ENCODE data around the gene RABGGTB. TPM values are rescaled to one million over a fixed set of nuclear protein-coding genes. Genes with fewer than 3 reads are reported as not detected.
A peak's percentile ranks its signal among the peaks of the same experiment; 100 is the strongest.
"Not testable (repeated sequence)": the region's sequence is repeated elsewhere in the genome, so short reads cannot be mapped to it uniquely, and the experiment has no call there.

RABGGTB gene
- total RNA-seq, 2 donors from 2014 or later: 108 to 113 TPM

DNA sequence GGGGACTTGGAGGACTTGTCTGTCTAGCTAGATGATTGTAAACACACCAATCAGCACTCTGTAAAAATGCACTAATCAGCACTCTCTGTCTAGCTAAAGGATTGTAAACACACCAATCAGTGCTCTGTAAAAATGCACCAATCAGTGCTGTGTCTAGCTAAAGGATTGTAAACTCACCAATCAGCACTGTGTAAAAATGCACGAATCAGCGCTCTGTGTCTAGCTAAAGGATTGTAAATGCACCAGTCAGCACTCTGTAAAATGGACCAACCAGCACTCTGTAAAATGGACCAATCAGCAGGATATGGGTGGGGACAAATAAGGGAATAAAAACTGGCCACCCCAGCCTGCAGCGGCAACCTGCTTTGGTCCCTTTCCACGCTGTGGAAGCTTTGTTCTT lies 27.5 kb upstream of the RABGGTB start:
- not testable (repeated sequence) for H3K9ac ChIP-seq (ENCODE audit: extremely low read depth, low read length, poor library complexity, severe bottlenecking); H3K27me3 ChIP-seq (ENCODE audit: control insufficient read depth, insufficient read depth, low read length, poor library complexity, severe bottlenecking); H3K27ac Mint-ChIP-seq; H3K27me3 Mint-ChIP-seq (ENCODE audit: insufficient read depth); DNase-seq; H3K4me3 Mint-ChIP-seq; H3K4me3 ChIP-seq (ENCODE audit: low read length); H3K4me1 ChIP-seq (ENCODE audit: control insufficient read depth, insufficient read depth, low read length); H3K27ac ChIP-seq (ENCODE audit: low read depth, low read length); H3K4me1 Mint-ChIP-seq
- H3K36me3 ChIP-seq (ENCODE audit: control insufficient read depth, insufficient read depth, low read length): peaks cover 55% of the 10 kb centered on the region
- peaks cover 51% of the 10 kb centered on the region for H3K9me3 Mint-ChIP-seq
- H3K9me3 ChIP-seq (ENCODE audit: control insufficient read depth, low read length): peaks cover 43% of the 10 kb centered on the region
- WGBS, 2 experiments (ENCODE audit: insufficient coverage in 1 of 2, insufficient read length in 1 of 2): 73 to 85% methylated on average over 2 to 4 of the region's 4 CpGs
- H3K36me3 Mint-ChIP-seq (ENCODE audit: low read depth): peaks cover 60% of the 10 kb centered on the region

DNA sequence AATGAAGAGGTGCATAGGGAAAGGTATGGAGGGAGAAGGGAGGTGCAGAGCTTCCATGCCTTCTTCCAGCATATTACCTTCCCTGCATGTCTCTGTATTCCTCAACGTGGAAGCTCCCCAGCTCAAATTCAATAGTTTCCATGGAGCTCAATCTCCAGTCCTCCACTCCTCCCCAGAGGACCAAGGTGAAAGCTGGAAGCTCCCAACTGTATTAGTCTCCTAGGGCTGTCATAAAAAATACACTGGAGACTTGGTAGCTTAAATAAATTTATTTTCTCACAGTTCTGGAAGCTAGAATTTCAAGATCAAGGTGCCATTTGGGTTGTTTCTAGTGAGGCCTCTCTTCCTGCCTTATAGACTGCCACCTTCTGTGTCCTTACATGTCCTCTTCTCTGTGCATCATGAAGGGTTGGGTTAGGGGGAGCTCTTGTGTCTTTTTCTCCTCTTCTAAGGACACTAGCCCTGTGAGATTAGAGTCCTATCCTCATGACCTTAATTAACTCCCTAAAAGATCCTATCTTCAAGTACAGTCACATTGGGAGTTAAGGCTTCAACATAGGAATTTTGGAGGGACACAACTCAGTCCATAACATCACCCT lies 21.9 kb upstream of the RABGGTB start:
- Histone ChIP-seq H3K27me3 (ENCODE audit: control insufficient read depth, insufficient read depth, low read length, poor library complexity, severe bottlenecking) (no peaks in the 10 kb centered on the region), H3K4me1 (ENCODE audit: control insufficient read depth, insufficient read depth, low read length) (no peaks in the 10 kb centered on the region), H3K27ac (ENCODE audit: low read depth, low read length) (no peak overlapping the region), H3K36me3 (ENCODE audit: control insufficient read depth, insufficient read depth, low read length) (peaks cover 28% of the 10 kb centered on the region), H3K9me3 (ENCODE audit: control insufficient read depth, low read length) (no peaks in the 10 kb centered on the region), H3K4me3 (ENCODE audit: low read length) (no peak overlapping the region), H3K9ac (ENCODE audit: extremely low read depth, low read length, poor library complexity, severe bottlenecking) (no peak overlapping the region)
- Mint-ChIP-seq H3K27me3 (ENCODE audit: insufficient read depth) (no peaks in the 10 kb centered on the region), H3K9me3 (peaks cover 3% of the 10 kb centered on the region), H3K27ac (peak overlapping the region; percentile 23), H3K4me1 (no peaks in the 10 kb centered on the region), H3K36me3 (ENCODE audit: low read depth) (peaks cover 6% of the 10 kb centered on the region), H3K4me3 (no peak overlapping the region)
- DNase-seq: no peak
- 71 to 95% methylated on average over 1 of the region's 1 CpG for WGBS, 2 experiments (ENCODE audit: insufficient coverage in 1 of 2, insufficient read length in 1 of 2)
- TF ChIP-seq, protein P1, sequence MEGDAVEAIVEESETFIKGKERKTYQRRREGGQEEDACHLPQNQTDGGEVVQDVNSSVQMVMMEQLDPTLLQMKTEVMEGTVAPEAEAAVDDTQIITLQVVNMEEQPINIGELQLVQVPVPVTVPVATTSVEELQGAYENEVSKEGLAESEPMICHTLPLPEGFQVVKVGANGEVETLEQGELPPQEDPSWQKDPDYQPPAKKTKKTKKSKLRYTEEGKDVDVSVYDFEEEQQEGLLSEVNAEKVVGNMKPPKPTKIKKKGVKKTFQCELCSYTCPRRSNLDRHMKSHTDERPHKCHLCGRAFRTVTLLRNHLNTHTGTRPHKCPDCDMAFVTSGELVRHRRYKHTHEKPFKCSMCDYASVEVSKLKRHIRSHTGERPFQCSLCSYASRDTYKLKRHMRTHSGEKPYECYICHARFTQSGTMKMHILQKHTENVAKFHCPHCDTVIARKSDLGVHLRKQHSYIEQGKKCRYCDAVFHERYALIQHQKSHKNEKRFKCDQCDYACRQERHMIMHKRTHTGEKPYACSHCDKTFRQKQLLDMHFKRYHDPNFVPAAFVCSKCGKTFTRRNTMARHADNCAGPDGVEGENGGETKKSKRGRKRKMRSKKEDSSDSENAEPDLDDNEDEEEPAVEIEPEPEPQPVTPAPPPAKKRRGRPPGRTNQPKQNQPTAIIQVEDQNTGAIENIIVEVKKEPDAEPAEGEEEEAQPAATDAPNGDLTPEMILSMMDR (conservative IDR thresholded peaks at IDR 0.05): peak; percentile 15

DNA sequence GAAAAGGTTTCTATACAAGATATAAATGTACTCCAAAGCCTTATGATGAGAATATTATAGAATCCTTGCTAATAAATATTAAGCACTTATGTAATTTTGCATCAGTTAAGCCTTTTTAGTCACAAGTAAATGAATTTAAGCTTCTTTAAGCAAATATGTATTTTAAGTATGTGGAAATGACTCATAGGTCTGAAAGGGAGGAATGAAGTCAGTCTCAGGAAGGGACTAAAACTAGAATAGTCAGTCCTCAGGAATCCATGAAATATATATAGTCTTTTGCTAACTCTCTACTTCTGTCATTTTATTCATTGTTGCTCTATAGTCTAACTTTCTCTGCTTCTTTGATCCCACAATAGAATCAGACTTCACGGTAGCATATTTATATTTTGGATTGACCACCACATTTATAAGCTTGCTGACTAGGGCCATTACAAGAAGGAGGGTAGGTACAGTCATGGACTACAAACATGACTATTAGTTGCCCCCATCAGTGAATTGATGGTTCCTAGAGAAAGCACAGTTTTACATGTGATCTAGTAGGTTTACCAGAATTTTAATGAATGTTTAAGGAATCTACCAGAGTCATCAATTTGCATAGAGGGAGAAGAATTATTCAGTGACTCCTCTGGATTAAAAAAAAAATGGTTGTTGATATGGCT lies 20.2 kb upstream of the RABGGTB start:
- DNase-seq: no peak
- Histone ChIP-seq H3K9ac (ENCODE audit: extremely low read depth, low read length, poor library complexity, severe bottlenecking) (no peak overlapping the region), H3K4me3 (ENCODE audit: low read length) (no peak overlapping the region), H3K9me3 (ENCODE audit: control insufficient read depth, low read length) (no peaks in the 10 kb centered on the region), H3K27me3 (ENCODE audit: control insufficient read depth, insufficient read depth, low read length, poor library complexity, severe bottlenecking) (no peaks in the 10 kb centered on the region), H3K4me1 (ENCODE audit: control insufficient read depth, insufficient read depth, low read length) (no peaks in the 10 kb centered on the region), H3K36me3 (ENCODE audit: control insufficient read depth, insufficient read depth, low read length) (peaks cover 28% of the 10 kb centered on the region), H3K27ac (ENCODE audit: low read depth, low read length) (no peak overlapping the region)
- Mint-ChIP-seq H3K9me3 (peaks cover 2% of the 10 kb centered on the region), H3K27ac (no peak overlapping the region), H3K27me3 (ENCODE audit: insufficient read depth) (no peaks in the 10 kb centered on the region), H3K36me3 (ENCODE audit: low read depth) (no peaks in the 10 kb centered on the region), H3K4me1 (peaks cover 2% of the 10 kb centered on the region), H3K4me3 (no peak overlapping the region)
- WGBS, 2 experiments (ENCODE audit: insufficient coverage in 1 of 2, insufficient read length in 1 of 2): 100% methylated on average over 1 of the region's 1 CpG
- TF ChIP-seq, protein P1 (conservative IDR thresholded peaks at IDR 0.05): no peak
